Measurements from ENCODE around the gene DPP6.
A peak's percentile ranks its signal among the peaks of the same experiment; 100 is the strongest.
"Not testable (repeated sequence)": the region's sequence is repeated elsewhere in the genome, so short reads cannot be mapped to it uniquely, and the experiment has no call there.

DPP6 gene

DNA sequence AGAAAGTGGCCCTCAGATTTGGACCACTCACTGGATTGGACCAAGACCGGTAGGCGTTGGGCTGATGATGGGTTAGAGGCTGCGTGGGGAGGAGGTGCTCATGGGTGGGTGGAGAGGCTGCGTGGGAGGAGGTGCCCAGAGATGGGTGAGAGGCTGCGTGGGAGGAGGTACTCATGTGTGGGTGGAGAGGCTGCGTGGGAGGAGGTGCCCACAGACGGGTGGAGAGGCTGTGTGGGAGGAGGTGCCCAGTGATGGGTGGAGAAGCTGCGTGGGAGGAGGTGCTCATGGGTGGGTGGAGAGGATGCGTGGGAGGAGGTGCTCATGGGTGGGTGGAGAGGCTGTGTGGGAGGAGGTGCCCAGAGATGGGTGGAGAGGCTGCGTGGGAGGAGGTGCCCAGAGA is 604.4 kb downstream of the DPP6 start:
- no peak for DNase-seq (ENCODE audit: low spot score)

DNA sequence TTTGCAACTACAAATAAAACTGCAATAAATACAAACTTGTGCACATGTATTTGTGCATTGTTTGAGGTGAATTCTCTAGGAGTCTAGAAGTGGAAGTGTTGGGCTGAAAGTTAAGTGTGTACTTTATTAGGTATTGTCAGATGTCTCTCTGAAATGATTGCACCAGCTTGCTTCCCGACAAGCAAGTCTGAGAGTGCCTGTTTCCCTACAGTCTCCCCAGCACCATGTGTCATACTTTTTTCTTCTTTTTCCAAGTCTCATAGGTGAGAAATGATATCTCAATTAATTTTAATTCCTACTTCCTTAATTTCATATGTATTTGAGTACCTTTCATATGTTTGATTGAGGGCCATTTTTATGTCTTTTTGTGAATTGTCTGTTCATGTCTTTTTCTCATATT is 614.6 kb downstream of the DPP6 start:
- DNase-seq (ENCODE audit: low spot score), result no peak

DNA sequence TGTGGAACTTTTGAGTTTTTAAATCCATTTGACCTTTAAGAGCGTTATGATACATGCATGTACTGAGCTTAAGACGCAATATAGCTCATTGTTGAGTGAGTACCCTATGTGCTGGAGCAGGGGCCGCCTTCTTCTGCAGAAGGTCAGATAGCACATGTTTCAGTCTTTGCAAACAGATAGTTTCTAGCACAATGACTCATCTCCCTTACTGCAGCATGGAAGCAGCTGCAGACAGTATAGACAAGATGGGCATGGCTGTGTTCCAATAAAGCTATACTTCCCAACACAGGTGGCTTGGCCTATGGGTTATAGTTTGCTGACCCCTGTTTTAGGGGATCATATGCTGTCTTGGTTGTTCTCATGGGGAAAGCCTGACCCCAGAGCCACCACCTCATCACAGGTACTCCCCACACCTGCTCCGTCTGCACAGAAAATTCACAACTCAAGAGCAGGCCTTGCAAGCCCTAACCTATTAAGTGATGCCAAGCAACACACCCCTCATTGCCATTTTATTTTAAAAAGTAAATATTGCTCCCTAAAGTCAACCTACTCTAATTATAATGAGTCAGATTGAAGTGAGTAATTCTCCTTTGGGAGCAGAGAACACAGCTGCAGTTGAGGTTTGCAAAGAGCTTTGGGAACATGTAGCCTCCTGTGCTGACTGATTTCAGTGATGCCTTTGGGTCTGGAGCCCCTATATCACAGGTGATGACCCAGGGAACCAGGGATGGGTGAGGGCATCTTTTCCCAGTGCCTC is 620.6 kb downstream of the DPP6 start:
- DNase-seq (ENCODE audit: low spot score), result no peak

DNA sequence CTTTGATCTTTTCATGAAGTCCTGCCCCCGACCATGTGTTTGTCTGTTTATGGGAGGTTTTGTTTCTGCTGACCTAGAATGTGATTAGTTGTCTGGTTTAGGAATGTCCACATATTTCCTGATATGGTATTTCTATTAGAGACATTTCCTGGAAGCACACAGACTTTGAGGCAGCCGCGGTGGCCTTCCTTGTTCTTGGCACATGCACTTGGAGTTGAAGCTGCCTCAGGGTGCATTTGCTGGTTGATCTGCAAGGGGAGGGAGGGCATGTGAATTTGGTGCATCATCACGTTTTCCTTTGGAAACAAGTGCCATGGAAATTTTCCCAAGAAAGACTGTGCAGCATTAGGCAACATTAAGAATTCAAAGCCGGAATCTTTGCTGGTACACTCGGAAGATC is 622.0 kb downstream of the DPP6 start:
- DNase-seq (ENCODE audit: low spot score), result no peak

DNA sequence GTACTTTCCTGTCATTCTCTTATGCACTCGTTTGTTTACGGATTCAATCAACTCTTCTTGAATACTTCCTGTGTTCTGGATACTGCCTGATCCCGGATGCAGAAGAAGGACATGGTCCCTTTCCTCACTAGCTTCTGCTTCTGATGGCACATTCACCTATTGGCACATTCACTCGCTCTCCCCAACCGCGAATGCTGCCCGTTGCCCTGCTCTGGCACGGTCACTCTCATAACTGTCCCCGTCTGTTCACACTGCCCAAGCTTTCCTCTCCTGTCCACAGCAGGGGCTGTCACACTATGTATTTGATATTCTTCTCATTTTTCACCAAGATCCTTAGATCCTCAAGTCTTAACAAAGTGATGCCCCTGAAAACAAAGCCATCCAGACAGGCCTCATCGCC is 623.4 kb downstream of the DPP6 start:
- DNase-seq (ENCODE audit: low spot score), result peak; percentile 62

DNA sequence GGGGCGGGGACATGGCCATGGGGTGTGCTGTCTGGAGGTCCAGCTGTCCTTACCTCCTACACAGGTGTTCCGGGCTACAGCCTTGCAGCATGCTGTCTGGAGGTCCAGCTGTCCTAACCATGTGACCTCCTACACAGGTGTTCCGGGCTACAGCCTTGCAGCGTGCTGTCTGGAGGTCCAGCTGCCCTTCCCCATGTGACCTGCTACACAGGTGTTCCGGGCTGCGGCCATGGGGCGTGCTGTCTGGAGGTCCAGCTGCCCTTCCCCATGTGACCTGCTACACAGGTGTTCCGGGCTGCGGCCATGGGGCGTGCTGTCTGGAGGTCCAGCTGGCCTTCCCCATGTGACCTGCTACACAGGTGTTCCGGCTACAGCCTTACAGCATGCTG is 623.8 kb downstream of the DPP6 start:
- DNase-seq (ENCODE audit: low spot score), result not testable (repeated sequence)

DNA sequence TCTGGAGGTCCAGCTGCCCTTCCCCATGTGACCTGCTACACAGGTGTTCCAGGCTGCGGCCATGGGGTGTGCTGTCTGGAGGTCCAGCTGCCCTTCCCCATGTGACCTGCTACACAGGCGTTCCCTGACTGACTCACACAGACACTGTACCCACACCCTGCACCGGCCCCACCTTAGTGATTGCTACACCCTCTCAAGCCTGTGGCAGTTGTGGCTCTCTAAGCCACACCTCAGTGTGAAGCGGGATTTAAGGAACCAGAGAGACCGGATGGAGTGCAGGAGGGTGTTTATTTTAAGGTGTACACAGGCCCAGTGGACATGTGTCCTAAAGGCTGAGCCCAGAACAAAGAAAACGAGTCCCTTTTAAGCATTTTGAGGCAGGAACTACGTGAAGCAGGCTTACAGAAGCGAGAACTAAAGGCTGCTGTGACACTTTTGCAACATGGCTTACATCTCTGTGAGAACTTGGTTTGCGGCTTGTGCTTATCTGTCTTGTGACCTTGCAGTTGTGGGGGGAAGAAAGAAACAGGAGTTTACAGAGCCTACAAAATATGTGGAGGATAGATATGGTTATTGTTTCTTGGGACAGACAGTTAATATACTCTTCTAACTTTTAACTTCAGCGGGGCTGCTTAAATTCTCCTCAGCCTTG is 624.4 kb downstream of the DPP6 start:
- no peak for DNase-seq (ENCODE audit: low spot score)

DNA sequence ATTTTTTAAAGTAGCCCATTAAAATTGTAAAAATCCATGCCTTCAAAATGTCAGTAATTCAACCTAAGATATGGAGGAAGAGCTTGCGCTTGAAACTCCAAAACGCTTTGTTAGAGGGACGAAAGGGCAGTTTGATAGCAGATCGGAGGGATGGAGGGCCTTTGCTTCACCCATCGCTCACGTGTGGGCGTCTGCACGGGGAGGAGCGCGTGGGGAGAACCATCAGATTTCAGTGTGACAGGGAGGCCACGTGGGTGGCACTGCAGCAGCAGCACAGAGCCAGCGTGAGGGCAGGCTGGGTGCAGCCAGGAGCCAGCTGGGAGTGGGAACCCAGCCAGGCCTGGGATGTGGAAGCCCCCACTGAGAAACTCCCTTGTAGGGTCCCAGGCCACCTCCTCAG is 625.3 kb downstream of the DPP6 start:
- no peak for DNase-seq (ENCODE audit: low spot score)

DNA sequence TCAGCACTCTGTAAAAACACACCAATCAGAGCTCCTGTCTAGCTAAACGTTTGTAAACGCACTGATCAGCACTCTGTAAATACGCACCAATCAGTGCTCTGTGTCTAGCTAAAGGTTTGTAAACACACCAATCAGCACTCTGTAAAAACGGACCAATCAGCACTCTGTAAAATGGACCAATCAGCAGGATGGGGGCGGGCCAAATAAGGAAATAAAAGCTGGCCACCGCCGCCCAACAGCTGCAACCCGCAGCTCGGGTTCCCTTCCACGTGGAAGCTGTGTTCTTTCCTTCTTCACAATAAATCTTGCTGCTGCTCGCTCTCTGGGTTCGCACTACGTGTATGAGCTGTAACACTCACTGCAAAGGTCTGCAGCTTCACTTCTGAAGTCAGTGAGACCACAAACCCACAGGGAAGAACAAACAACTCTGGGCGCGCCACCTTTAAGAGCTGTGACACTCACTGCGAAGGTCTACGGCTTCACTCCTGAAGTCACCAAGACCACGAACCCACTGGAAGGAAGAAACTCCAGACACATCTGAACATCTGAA is 625.9 kb downstream of the DPP6 start:
- DNase-seq (ENCODE audit: low spot score), result not testable (repeated sequence)

DNA sequence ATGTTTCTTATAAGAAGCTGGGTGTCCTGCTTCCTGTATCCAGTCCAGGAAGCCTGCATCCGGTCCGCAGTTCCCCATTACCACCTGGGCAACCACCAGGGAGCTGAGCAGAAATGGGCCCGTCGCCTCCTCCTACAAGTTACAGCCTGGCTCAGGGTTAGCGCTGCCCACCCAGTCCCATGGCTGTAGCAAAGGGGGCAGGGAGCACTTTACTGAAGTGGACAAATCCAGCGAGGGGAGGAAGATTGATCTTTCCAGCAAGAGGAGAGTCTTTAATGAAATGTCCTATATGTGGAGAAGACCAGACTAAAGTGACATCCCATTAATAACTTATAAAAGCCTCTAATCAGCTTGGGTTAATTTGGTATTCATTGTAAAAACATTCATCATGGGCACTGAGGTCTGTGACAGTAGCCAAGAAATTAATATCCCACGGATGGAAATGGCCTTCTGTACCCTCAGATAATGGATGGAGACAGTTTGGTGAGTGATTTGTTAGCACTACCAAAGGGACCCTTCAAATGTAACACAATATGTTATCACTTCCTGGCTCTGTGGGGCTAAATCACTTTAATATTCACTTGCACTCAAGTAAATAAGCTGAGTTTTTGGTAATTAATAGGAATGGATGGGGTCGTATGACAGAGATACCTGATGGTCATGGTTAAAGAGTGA is 627.3 kb downstream of the DPP6 start:
- no peak for DNase-seq (ENCODE audit: low spot score)

DNA sequence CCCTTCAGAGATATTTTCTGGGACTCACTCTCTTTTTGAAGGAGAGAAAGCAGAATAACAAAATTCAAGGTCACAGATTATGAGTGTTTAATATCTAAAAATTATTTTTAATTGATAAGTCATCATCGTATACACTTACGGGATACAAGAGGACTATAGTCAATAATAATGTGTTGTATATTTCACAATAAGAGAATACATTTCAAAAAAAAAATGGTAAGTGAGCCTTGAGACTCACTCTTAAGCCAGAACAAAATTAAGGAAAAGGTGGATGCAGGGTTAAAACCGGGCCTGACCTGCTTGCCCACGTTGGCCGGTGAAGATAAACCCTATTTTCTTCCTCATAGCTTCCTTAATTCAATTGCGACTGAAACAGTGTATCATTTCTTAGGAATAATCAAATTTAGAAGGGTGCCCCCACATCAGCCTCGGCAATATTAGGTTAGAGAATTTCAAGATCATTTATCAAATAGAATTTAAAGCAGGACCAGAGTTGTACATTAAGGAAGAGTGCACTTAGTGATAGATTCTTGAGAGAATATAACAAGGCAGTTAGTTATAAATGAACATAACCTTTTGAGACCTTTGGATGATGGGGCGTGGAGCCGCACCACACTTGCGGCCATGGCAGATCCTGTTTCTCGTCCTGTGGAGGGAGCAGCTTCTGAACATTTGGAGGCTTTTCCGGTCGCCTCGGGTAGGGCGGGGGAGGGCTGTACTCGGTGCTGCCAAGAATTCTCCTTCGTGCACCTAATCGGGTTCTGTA is 628.9 kb downstream of the DPP6 start:
- peak; percentile 79 for DNase-seq (ENCODE audit: low spot score)

DNA sequence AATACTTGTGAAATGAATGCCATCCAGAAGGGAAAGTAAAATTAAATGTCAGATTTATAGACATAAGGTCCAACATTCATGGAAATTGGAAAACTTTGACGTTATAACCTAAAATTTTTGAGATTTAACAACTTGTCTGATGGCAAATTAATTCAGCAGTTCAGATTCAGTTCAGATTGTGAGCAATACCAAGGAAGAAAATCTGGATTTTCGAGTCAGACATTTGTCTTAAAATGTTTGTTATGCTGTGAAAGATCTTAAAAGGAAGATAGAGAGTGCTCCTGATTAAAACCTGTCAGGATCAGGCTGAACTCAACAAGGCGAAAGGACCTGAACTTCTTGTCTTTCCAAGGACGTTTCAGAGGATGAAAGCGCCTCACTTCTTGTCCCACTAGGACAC is 629.8 kb downstream of the DPP6 start:
- no peak for DNase-seq (ENCODE audit: low spot score)

DNA sequence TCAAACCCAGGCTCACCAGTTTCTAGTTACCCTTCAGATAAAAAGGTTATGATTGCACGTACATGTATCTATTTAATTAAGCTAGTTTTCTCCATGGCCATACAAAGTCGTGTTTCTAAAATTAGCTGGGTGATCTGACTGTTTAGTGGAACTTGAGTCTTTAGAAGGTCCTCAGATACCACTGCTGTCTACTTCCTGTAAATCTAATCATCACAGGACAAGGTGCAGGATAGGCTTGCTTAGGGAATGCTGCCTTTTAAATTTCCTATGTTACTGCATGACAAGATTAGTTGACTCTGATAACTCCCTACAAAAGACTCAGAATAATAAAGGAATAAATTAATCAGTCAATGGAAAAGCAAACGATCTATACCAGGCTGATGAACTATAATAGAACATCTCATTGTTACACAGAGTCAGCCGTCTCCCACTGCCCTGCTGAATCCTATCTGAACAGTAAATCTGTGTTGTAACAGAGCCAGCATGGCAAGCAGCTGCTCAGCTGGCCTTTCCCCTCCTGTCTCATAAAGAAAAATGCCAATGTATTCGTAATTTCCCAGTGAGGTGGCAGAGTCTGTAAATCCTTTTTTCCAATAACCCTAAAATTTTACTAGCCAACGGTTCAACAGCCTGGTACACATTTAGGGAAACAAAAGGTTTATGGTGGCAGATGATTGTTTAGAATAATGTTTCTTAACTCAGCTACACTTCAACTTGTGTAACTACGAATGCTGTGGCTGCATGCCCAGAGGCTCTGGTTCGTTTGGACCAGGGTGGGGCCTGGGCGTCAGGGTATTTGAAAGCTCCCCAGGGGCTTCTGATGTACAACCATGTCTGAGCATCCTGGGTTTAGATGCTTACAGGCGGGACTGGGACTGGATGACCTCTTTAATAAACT is 632.7 kb downstream of the DPP6 start:
- peak; percentile 28 for DNase-seq (ENCODE audit: low spot score)

DNA sequence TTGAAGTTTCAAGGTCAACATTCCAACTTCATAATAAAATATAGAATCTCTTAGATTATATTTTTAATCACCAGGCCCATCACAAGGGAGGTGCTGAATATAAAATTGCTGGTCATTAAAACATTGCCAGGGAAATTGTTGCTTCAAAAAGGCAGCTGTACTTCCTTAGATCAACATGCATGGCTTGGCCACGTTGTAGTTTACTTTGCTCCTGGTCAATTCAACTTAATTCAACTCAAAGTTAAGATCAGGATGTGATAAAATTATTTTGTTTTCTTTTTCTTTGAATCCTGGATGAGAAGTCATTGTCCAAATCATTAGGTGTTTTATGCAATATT is 633.3 kb downstream of the DPP6 start:
- no peak for DNase-seq (ENCODE audit: low spot score)

DNA sequence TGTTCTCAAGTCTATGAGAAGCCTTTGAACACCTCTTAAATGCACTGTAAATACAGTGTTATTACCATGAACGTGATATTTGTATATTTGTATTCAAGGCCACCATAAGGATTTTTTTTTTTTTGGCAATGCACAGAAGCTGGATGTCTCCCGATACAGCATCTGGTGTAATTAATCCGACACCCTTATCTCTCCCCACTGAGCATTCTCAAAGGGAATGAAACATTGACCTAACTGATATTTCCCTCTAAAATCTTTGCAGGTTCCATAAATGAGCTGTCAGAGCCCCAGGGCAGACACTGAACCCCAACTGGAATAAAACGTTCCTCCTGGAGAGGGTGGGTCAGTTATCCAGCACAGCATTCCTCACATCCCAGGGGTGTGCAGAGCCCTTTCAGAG is 634.1 kb downstream of the DPP6 start:
- no peak for DNase-seq (ENCODE audit: low spot score)

DNA sequence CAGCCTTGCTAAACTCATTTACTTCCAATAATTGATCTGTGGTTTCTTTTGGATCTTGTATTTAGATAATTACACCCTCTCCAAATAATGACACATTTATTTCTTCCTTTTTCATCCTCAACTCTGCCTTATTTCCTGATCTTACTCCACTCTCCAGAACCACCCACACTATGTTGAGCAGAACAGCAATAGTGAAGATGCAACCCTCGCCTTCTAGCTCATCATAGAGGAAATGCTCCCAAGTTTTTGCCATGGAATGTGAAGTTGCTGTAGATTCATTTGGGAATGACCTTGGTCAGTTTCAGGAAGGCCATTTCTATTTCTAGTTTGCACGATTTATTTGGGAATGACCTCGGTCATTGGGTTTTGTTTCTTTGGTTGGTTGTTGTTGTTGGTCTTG is 636.8 kb downstream of the DPP6 start:
- DNase-seq (ENCODE audit: low spot score), result no peak

DNA sequence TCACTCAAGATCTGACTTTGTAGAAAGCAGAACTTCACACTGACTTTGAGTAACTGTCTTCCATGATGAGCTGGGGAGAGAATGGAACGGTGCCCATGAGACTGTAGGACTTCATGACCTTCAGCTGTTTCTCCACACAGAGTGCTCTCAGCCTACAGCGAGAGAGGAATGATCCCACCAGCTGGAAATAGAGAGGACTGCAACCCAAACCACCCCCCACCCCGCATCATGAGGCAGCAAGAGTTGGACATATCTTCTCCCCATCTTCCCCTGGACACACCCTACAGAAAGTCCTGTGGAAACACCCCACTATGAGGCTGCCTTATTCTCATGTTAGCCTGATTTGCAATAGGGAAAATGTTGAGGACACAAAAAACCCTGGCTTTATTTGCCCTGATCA is 638.2 kb downstream of the DPP6 start:
- no peak for DNase-seq (ENCODE audit: low spot score)

DNA sequence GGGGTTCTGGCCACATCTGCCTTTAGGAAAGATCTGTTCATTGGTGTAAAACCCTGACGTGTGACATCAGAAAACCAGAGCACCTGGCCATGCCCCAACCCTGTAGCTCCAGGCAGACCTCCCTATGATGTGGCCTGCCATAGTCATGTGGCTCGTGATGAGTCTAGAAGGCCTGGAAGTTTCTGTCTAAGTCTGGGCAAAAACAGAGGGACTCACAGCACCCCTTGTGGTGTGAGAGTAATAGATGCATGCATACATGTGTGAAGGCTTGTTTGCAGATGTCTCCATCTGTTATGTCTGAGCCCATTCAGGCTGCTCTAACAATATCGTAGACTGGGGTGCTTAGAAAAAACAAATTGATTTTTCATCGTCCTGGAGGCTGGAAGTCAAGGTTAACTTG is 641.5 kb downstream of the DPP6 start:
- DNase-seq (ENCODE audit: low spot score), result no peak

DNA sequence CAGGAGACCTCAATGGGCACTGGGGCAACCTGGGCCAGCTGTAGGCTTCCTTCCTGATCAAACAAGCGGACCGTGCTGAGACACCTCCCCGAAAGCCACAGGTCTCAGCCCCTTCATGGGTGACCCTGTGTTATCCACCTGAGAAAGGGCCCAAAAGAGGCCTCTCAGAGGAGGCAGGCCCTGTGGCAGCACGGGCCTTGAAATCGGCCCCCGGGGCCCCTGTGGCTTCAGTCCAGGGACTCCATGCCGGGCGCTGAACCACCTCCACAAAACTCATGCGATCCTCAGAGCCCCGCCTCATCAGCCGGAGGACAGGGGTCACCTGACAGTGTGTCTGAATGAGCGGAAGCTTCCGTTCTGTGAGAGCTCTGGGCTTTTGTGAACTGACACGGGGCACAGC is 643.6 kb downstream of the DPP6 start:
- no peak for DNase-seq (ENCODE audit: low spot score)

DNA sequence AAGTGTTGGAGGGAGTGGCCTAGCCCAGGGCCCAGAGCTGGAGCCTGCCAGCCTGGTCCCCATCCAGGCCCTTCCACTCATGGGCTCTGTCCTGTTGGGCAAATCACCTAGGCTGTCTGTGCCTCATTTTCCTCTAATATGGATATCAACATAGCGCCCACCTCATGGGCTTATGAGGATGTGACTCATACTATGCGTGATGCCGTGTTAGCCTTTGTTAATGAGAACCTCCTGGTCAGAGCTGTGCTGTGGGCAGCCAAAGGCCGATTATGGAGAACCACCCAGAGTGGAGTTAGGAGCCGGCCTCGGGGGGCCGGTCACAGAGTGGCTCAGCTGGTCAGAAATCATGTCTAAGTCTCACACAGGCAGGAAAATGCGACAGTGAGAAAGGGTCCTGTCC is 644.4 kb downstream of the DPP6 start:
- DNase-seq (ENCODE audit: low spot score), result no peak

DNA sequence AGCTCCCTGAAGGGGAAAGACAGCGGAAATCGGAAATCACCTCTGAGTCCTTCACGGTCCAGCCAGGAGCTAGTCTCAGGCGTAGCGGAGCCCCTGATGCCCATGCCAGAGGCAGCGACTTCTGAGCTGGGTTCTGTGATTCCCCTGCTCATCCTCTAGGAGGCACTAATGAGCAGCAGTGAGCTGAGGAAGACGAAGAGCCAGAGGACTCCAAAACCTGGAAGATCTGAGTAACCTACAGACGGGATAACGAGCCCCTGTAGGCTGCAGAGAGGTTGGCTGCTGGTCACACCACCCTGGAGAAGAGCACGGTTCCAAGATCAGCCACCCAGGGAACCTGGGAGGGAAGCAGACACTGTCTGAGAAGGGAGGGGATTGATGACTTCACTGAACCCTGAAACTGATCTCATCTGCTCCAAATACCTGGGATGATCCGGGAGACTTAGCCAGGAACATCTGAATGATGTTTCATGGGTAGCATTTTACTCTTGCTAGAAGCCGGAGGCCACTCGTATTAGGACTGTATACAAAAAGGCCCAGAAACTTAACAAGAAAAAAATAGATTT is 646.6 kb downstream of the DPP6 start:
- DNase-seq (ENCODE audit: low spot score), result no peak

Measured in cerebellar cortex (tissue), 1 donor.